A673 (cell line): ENCODE measurements around the gene UGT1A8. TPM values are rescaled to one million over a fixed set of nuclear protein-coding genes. Genes with fewer than 3 reads are reported as not detected.

Experiments used
- BruUV-seq: library from RNA; stranded (reverse); fragments of 400-500 nt; replicated peaks from 2 replicates; lab custom pipeline; 2021; lab: Mats Ljungman, UMichigan
- CTCF ChIA-PET: fragments of 300-600 bp; sonication (Branson Sonifier 250); formaldehyde crosslinking; loops from one replicate; lab custom pipeline; 2022; ENCODE audit warnings: antibody characterized with exemption; lab: Charles Lee
- POLR2A ChIA-PET: fragments of 300-600 bp; sonication (Branson Sonifier 250); formaldehyde crosslinking; loops from one replicate; lab custom pipeline; 2022; ENCODE audit warnings: antibody characterized with exemption; ENCODE audit not compliant: low non-redundant PET; lab: Charles Lee
- DNase-seq: peaks from one replicate; pipeline ENCODE4 v3.0.0-alpha.2; 2015; ENCODE audit warnings: low spot score
- H3K27ac ChIP-seq: fragments of 200-600 bp; sonication (generic); 2 replicates; pipeline ENCODE4 v1.5.1; 2016; ENCODE audit warnings: mixed run types, low read depth, mild to moderate bottlenecking, mixed read lengths, antibody characterized with exemption, low read length; ENCODE audit not compliant: poor library complexity, severe bottlenecking
- H3K27me3 ChIP-seq: fragments of 200-600 bp; sonication (generic); replicated peaks from 2 replicates; pipeline ENCODE4 v1.6.1; 2017; ENCODE audit warnings: mixed run types, low read depth, mild to moderate bottlenecking, mixed read lengths, antibody characterized with exemption, low read length; ENCODE audit not compliant: insufficient read depth, poor library complexity
- H3K36me3 ChIP-seq: fragments of 200-600 bp; sonication (generic); 2 replicates; pipeline ENCODE4 v1.6.1; 2016; ENCODE audit warnings: mixed run types, mild to moderate bottlenecking, mixed read lengths, antibody characterized with exemption, low read length; ENCODE audit not compliant: insufficient read depth, poor library complexity, severe bottlenecking
- H3K4me1 ChIP-seq: fragments of 200-600 bp; sonication (generic); 2 replicates; pipeline ENCODE4 v1.6.1; 2017; ENCODE audit warnings: mixed run types, mild to moderate bottlenecking, mixed read lengths, antibody characterized with exemption, low read length; ENCODE audit not compliant: insufficient read depth, poor library complexity, severe bottlenecking
- H3K4me3 ChIP-seq: fragments of 200-600 bp; sonication (generic); 2 replicates; pipeline ENCODE4 v1.5.1; 2016; ENCODE audit warnings: low read depth, mixed run types, mild to moderate bottlenecking, mixed read lengths, low read length; ENCODE audit not compliant: poor library complexity, severe bottlenecking
- H3K9me3 ChIP-seq: fragments of 200-600 bp; sonication (generic); 2 replicates; pipeline ENCODE4 v1.6.1; 2016; ENCODE audit warnings: mixed run types, low read depth, mild to moderate bottlenecking, mixed read lengths, antibody characterized with exemption, low read length; ENCODE audit not compliant: poor library complexity, severe bottlenecking
- EZH2 ChIP-seq: fragments of 200-600 bp; sonication (generic); IDR thresholded peaks from 2 replicates; pipeline ENCODE4 v1.6.1; 2017; ENCODE audit warnings: borderline replicate concordance, low read depth, mild to moderate bottlenecking, mixed read lengths, antibody characterized with exemption, low read length; ENCODE audit not compliant: poor library complexity, severe bottlenecking
- intact Hi-C: fragments of 100-400 bp; cut with micrococcal nuclease; formaldehyde crosslinking; loops from one replicate; pipeline ENCODE4 v1.10.0; 2022; ENCODE audit not compliant: unreplicated experiment
- total RNA-seq: library from RNA; stranded (reverse); gene quantifications from 2 replicates; pipeline ENCODE4 v1.2.3, GENCODE V29; 2021
- TF ChIP-seq, protein P1 (sequence below): fragments of 300-800, 200-600 bp; sonication (generic); conservative IDR thresholded peaks from 2 replicates; pipeline ENCODE4 v1.5.1; 2017; ENCODE audit warnings: low read depth, mild to moderate bottlenecking, antibody characterized with exemption, low read length, moderate library complexity, mixed read lengths

Gene UGT1A8
- total RNA-seq, 1 experiment from 2014 or later = not detected

GRCh38 chr2:233768076-233768475 lies 150.6 kb downstream of the UGT1A8 start:
- ChIA-PET CTCF (no interaction called here), POLR2A (no interaction called here)
- no peak for TF ChIP-seq EZH2
- TF ChIP-seq, protein P1, sequence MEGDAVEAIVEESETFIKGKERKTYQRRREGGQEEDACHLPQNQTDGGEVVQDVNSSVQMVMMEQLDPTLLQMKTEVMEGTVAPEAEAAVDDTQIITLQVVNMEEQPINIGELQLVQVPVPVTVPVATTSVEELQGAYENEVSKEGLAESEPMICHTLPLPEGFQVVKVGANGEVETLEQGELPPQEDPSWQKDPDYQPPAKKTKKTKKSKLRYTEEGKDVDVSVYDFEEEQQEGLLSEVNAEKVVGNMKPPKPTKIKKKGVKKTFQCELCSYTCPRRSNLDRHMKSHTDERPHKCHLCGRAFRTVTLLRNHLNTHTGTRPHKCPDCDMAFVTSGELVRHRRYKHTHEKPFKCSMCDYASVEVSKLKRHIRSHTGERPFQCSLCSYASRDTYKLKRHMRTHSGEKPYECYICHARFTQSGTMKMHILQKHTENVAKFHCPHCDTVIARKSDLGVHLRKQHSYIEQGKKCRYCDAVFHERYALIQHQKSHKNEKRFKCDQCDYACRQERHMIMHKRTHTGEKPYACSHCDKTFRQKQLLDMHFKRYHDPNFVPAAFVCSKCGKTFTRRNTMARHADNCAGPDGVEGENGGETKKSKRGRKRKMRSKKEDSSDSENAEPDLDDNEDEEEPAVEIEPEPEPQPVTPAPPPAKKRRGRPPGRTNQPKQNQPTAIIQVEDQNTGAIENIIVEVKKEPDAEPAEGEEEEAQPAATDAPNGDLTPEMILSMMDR = no peak
- intact Hi-C loops = no loop called here
- no TSS peak for BruUV-seq
- no peaks in the 10 kb centered on the region for H3K27me3 ChIP-seq
- no peaks in the 10 kb centered on the region for H3K36me3 ChIP-seq
- H3K9me3 ChIP-seq = no peaks in the 10 kb centered on the region
- no peaks in the 10 kb centered on the region for H3K4me1 ChIP-seq
- DNase-seq = no peak
- H3K4me3 ChIP-seq = no peak overlapping the region
- H3K27ac ChIP-seq = no peak overlapping the region

DNA sequence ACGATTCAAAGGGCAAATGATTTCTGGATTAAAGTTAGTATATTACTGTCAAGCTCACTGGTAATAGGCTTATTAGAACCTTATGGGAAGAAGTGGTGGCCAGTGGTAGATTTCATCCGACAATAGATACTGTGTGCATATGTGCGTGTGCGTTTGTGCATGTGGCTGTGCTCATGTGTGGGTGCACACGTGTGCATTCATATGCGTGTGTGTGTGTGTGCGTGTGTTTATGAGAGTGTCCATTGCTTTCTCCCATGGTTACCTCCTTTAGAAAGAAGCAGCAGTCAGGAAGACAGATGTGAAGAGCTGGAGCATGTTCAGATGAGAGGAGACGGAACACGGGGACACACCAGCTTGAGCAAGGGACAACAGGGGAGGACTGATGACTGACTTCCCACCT lies 151.8 kb downstream of the UGT1A8 start:
- Histone ChIP-seq H3K4me3 (no peak overlapping the region), H3K27me3 (no peaks in the 10 kb centered on the region), H3K9me3 (no peaks in the 10 kb centered on the region), H3K27ac (no peak overlapping the region), H3K36me3 (no peaks in the 10 kb centered on the region), H3K4me1 (no peaks in the 10 kb centered on the region)
- TF ChIP-seq, protein P1 = no peak
- TF ChIP-seq EZH2 = no peak
- intact Hi-C loops = no loop called here
- POLR2A ChIA-PET = no interaction called here
- no TSS peak for BruUV-seq
- CTCF ChIA-PET = no interaction called here
- no peak for DNase-seq

DNA sequence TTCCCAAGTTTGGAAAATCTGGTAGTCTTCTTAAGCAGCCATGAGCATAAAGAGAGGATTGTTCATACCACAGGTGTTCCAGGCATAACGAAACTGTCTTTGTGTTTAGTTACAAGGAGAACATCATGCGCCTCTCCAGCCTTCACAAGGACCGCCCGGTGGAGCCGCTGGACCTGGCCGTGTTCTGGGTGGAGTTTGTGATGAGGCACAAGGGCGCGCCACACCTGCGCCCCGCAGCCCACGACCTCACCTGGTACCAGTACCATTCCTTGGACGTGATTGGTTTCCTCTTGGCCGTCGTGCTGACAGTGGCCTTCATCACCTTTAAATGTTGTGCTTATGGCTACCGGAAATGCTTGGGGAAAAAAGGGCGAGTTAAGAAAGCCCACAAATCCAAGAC lies 154.7 kb downstream of the UGT1A8 start:
- no TSS peak for BruUV-seq
- ChIA-PET CTCF (no interaction called here), POLR2A (no interaction called here)
- Histone ChIP-seq H3K27me3 (no peaks in the 10 kb centered on the region), H3K4me1 (no peaks in the 10 kb centered on the region), H3K36me3 (no peaks in the 10 kb centered on the region), H3K27ac (no peak overlapping the region), H3K9me3 (no peaks in the 10 kb centered on the region), H3K4me3 (no peak overlapping the region)
- intact Hi-C loops = no loop called here
- DNase-seq = no peak
- TF ChIP-seq, protein P1 = no peak
- TF ChIP-seq EZH2 = no peak
